ENCODE data around the gene ITPKA.

GRCh38 chr15:41530363-41530956, 36.8 kb downstream of the ITPKA start:
- TF ChIP-seq TAF1 (IDR thresholded peaks at IDR 0.05; ENCODE audit: borderline replicate concordance, insufficient read depth, low read length), result no peak
- no peak for TF ChIP-seq SIN3A (IDR thresholded peaks at IDR 0.05; ENCODE audit: borderline replicate concordance, insufficient read depth, low read length)
